Measurements from ENCODE around the gene ASB18. TPM values are rescaled to one million over a fixed set of nuclear protein-coding genes. Genes with fewer than 3 reads are reported as not detected.

ASB18 gene
- total and polyA plus RNA-seq, 2 of the 8 experiments (the other 6 are each of a cell fraction or from before 2014, with no cell fraction given), result not detected

GRCh38 chr2:236215196-236215595, 49.0 kb downstream of the ASB18 start:
- peaks cover 0 to 5% (median 2%) of the 10 kb centered on the region in 4 experiments; a peak in 4 of 7 replicates for H3K4me1 ChIP-seq (replicated peaks in 1 of 4; ENCODE audit: control insufficient read depth in 3 of 4, insufficient read depth in 4 of 4, low read length in 3 of 4)
- no peak overlapping the region for H3K4ac ChIP-seq (replicated peaks; ENCODE audit: insufficient read length, low read depth, low read length)
- no peak for TF ChIP-seq ZNF274 (IDR thresholded peaks at IDR 0.05; ENCODE audit: borderline replicate concordance, extremely low read depth, low read length)
- TF ChIP-seq CHD2 (IDR thresholded peaks at IDR 0.05; ENCODE audit: low read length), result no peak
- no peak for TF ChIP-seq KDM4A (IDR thresholded peaks at IDR 0.05; ENCODE audit: low read depth, low read length, severe bottlenecking)
- TF ChIP-seq CHD1 (IDR thresholded peaks at IDR 0.05; ENCODE audit: low read depth, low read length), result no peak
- TF ChIP-seq JUN (IDR thresholded peaks at IDR 0.05; ENCODE audit: low read depth, low read length), result no peak
- no peak for TF ChIP-seq HDAC2 (IDR thresholded peaks at IDR 0.05; ENCODE audit: borderline replicate concordance in 1 of 2, low read depth in 2 of 2, low read length in 2 of 2)
- TF ChIP-seq RXRA (IDR thresholded peaks at IDR 0.05; ENCODE audit: insufficient read depth, low read depth, low read length), result no peak
- no peak for TF ChIP-seq NANOG (IDR thresholded peaks at IDR 0.05; ENCODE audit: insufficient read depth, low read depth, low read length, poor library complexity, severe bottlenecking)
- TF ChIP-seq CTCF (IDR thresholded peaks at IDR 0.05; ENCODE audit: control extremely low read depth in 1 of 3, insufficient read depth in 1 of 3, low read depth in 1 of 3, low read length in 3 of 3), result no peak
- TF ChIP-seq SAP30 (IDR thresholded peaks at IDR 0.05; ENCODE audit: insufficient read depth, insufficient replicate concordance, low read length), result no peak

More at GRCh38 chr2:236215196-236215595, 49.0 kb downstream of the ASB18 start:
- no peaks in the 10 kb centered on the region for H3K23me2 ChIP-seq (ENCODE audit: low read depth, low read length)
- H2BK12ac ChIP-seq (ENCODE audit: low read depth, low read length), result no peak overlapping the region
- no peaks in the 10 kb centered on the region for H3K36me3 ChIP-seq (ENCODE audit: control insufficient read depth in 2 of 4, insufficient read depth in 4 of 4, low read length in 3 of 4)
- no peak overlapping the region for H3K27ac ChIP-seq (ENCODE audit: low read depth, low read length)
- no peak overlapping the region for H3K18ac ChIP-seq (ENCODE audit: extremely low read depth, low read length)
- no peak overlapping the region for H3K56ac ChIP-seq (replicated peaks; ENCODE audit: insufficient read length, low read depth, low read length)
- H2BK5ac ChIP-seq (ENCODE audit: low read depth, low read length), result no peak overlapping the region
- H3K79me1 ChIP-seq (ENCODE audit: low read depth, low read length), result no peaks in the 10 kb centered on the region
- no peak overlapping the region for H2BK15ac ChIP-seq (ENCODE audit: low read length)
- no peak overlapping the region for H3K9ac ChIP-seq (replicated peaks in 1 of 4; ENCODE audit: extremely low read depth in 1 of 4, low read depth in 3 of 4, low read length in 3 of 4)
- POLR2A ChIA-PET (ENCODE audit: partially characterized antibody), result no interaction called here
- H2BK20ac ChIP-seq (ENCODE audit: low read length), result no peak overlapping the region
- no peak overlapping the region for H2AK5ac ChIP-seq (ENCODE audit: low read depth, low read length)
- H4K8ac ChIP-seq (ENCODE audit: extremely low read depth, insufficient read depth, low read length), result no peak overlapping the region
- WGBS, 2 experiments (ENCODE audit: extremely low coverage in 1 of 2, insufficient coverage in 1 of 2, insufficient read length in 1 of 2, insufficient replicate concordance in 2 of 2, low coverage in 1 of 2, low lambda C conversion rate in 2 of 2, missing lambda C conversion rate in 1 of 2), result 93% methylated on average over 6 of the region's 6 CpGs; no CpG with 5 or more reads in 1 of the 2 experiments
- H3K23ac ChIP-seq (ENCODE audit: insufficient read length), result no peak overlapping the region
- DNase-seq (ENCODE audit: low read depth in 1 of 2, low spot score in 2 of 2) (no peak), FAIRE-seq (no peak)
- no peaks in the 10 kb centered on the region; a peak in 2 of 7 replicates for H3K27me3 ChIP-seq (replicated peaks in 1 of 4; ENCODE audit: control insufficient read depth in 3 of 4, extremely low read depth in 1 of 4, insufficient read depth in 3 of 4, low read length in 3 of 4)
- no peak overlapping the region for H3K14ac ChIP-seq (ENCODE audit: insufficient read length)
- no peak overlapping the region for H4K91ac ChIP-seq (replicated peaks; ENCODE audit: insufficient read length, low read length)
- no peaks in the 10 kb centered on the region for H4K20me1 ChIP-seq (replicated peaks in 1 of 2; ENCODE audit: control insufficient read depth in 1 of 2, insufficient read depth in 2 of 2, low read length in 2 of 2)
- H2AFZ ChIP-seq (ENCODE audit: low read length), result no peak overlapping the region
- no peak overlapping the region for H2BK120ac ChIP-seq (replicated peaks; ENCODE audit: low read depth, low read length)
- H3K79me2 ChIP-seq (ENCODE audit: control insufficient read depth in 1 of 2, insufficient read depth in 2 of 2, low read length in 2 of 2), result no peaks in the 10 kb centered on the region
- H3K4me3 ChIP-seq (ENCODE audit: extremely low read depth in 1 of 4, insufficient read depth in 2 of 4, low read depth in 3 of 4, low read length in 4 of 4), result no peak overlapping the region
- CTCF ChIA-PET (ENCODE audit: partially characterized antibody), result interaction anchor here (0.6 to 1.4 kb wide), 2 partner anchors 38 to 510 kb away, joined by 3 to 6 read pairs; no protein-coding TSS in a partner anchor
- no peaks in the 10 kb centered on the region for H3K9me3 ChIP-seq (ENCODE audit: insufficient read depth in 2 of 2, low read depth in 1 of 2, low read length in 1 of 2)
- no peak overlapping the region for H3K4me2 ChIP-seq (ENCODE audit: insufficient read depth in 1 of 2, low read depth in 2 of 2, low read length in 2 of 2)
- no peak overlapping the region for H4K5ac ChIP-seq (ENCODE audit: insufficient read length, low read depth, low read length)

Measured in H1 (cell line).